ENCODE data around the gene PCDH9. TPM values are rescaled to one million over a fixed set of nuclear protein-coding genes. Genes with fewer than 3 reads are reported as not detected.

Gene PCDH9
- polyA plus RNA-seq, 1 of the 3 experiments (the other 2 are of a cell fraction): 1.3 TPM

DNA sequence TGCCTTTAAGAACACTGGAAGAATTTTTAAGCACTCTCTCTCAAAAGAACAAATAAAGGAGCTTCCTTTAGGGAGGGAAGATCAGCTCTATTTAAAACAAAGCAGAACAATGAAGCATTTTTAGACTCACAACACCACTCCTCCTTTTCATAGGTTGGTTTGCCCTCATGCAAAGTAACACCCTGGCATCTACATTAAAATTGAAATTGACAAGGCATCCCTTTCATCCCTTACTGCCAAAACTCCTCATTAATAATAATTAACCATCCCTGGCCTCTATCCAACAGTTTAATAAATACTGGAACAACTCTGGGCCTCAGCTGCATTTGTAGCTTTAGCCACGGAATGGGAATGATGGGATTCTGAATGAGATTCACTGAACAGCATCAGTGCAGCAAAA is 929.1 kb downstream of the PCDH9 start:
- Histone ChIP-seq H3K4me1 (ENCODE audit: control insufficient read depth in 1 of 2, insufficient read depth in 2 of 2, low read depth in 1 of 2, low read length in 1 of 2) (no peaks in the 10 kb centered on the region), H2AFZ (ENCODE audit: low read depth) (no peak overlapping the region), H3K4me3 (ENCODE audit: low read depth in 2 of 2, low read length in 1 of 2) (no peak overlapping the region), H3F3A (replicated peaks; ENCODE audit: insufficient read depth) (peaks cover 3% of the 10 kb centered on the region), H3K79me2 (ENCODE audit: insufficient read depth) (no peaks in the 10 kb centered on the region), H3K9me2 (no peaks in the 10 kb centered on the region), H3K9me3 (peaks cover 12% of the 10 kb centered on the region), H3K36me3 (replicated peaks in 1 of 2; ENCODE audit: control insufficient read depth in 1 of 2, insufficient read depth in 2 of 2, low read length in 1 of 2) (no peaks in the 10 kb centered on the region), H3K4me2 (no peak overlapping the region), H3K27me3 (ENCODE audit: insufficient read depth) (no peaks in the 10 kb centered on the region), H4K20me1 (ENCODE audit: insufficient read depth) (no peaks in the 10 kb centered on the region), H3K9ac (no peak overlapping the region), H3K27ac (ENCODE audit: low read depth in 2 of 2, low read length in 1 of 2) (no peak overlapping the region)
- WGBS (ENCODE audit: low lambda C conversion rate): 69% methylated on average over 1 of the region's 1 CpG
- ChIA-PET POLR2A (no interaction called here), CTCF (no interaction called here)
- no peak for DNase-seq
- no peak for TF ChIP-seq SMC3 (IDR thresholded peaks at IDR 0.05; ENCODE audit: low read depth, low read length)
- TF ChIP-seq RAD21 (IDR thresholded peaks at IDR 0.05; ENCODE audit: low read length): no peak
- no peak for TF ChIP-seq GATA2 (CRISPR knock-in tag; IDR thresholded peaks at IDR 0.05)
- TF ChIP-seq TCF12 (IDR thresholded peaks at IDR 0.05): no peak
- TF ChIP-seq RCOR1 (IDR thresholded peaks at IDR 0.05; ENCODE audit: low read length): no peak
- no peak for TF ChIP-seq SIN3A (IDR thresholded peaks at IDR 0.05; ENCODE audit: borderline replicate concordance, low read depth, low read length)
- no peak for TF ChIP-seq ZBTB33 (IDR thresholded peaks at IDR 0.05; ENCODE audit: borderline replicate concordance, low read depth)
- no peak for TF ChIP-seq TEAD4 (IDR thresholded peaks at IDR 0.05; ENCODE audit: borderline replicate concordance, insufficient read depth)
- TF ChIP-seq GABPA (IDR thresholded peaks at IDR 0.05; ENCODE audit: low read depth): no peak
- TF ChIP-seq FOXM1 (IDR thresholded peaks at IDR 0.05; ENCODE audit: low read depth): no peak
- no peak for TF ChIP-seq RXRA (IDR thresholded peaks at IDR 0.05; ENCODE audit: borderline replicate concordance, low read depth)
- TF ChIP-seq FOSL2 (IDR thresholded peaks at IDR 0.05; ENCODE audit: borderline replicate concordance, low read depth): no peak
- TF ChIP-seq, protein P1, sequence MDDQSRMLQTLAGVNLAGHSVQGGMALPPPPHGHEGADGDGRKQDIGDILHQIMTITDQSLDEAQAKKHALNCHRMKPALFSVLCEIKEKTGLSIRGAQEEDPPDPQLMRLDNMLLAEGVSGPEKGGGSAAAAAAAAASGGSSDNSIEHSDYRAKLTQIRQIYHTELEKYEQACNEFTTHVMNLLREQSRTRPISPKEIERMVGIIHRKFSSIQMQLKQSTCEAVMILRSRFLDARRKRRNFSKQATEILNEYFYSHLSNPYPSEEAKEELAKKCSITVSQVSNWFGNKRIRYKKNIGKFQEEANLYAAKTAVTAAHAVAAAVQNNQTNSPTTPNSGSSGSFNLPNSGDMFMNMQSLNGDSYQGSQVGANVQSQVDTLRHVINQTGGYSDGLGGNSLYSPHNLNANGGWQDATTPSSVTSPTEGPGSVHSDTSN (IDR thresholded peaks at IDR 0.05): no peak
- TF ChIP-seq CHD2 (IDR thresholded peaks at IDR 0.05; ENCODE audit: low read length, partially characterized antibody): no peak
- TF ChIP-seq FOXJ3 (CRISPR knock-in tag; IDR thresholded peaks at IDR 0.05): no peak
- TF ChIP-seq ELF1 (IDR thresholded peaks at IDR 0.05): no peak
- TF ChIP-seq USF2 (IDR thresholded peaks at IDR 0.05; ENCODE audit: borderline replicate concordance, low read depth, low read length): no peak
- no peak for TF ChIP-seq MEF2A (IDR thresholded peaks at IDR 0.05; ENCODE audit: borderline replicate concordance, low read depth)

Data from SK-N-SH (cell line).